Left ventricle myocardium inferior (tissue), 1 donor: ENCODE measurements around the gene NOTUM. TPM values are rescaled to one million over a fixed set of nuclear protein-coding genes. Genes with fewer than 3 reads are reported as not detected.
"Not testable (repeated sequence)": the region's sequence is repeated elsewhere in the genome, so short reads cannot be mapped to it uniquely, and the experiment has no call there.

Source experiments
- DNase-seq: peaks from one replicate; pipeline ENCODE4 v3.0.0-alpha.2; 2020
- H3K27ac ChIP-seq: fragments of 200-600 bp; replicated peaks from 2 replicates; pipeline ENCODE4 v1.8.0; 2021
- H3K27me3 ChIP-seq: fragments of 200-600 bp; 2 replicates; pipeline ENCODE4 v1.8.0; 2021; ENCODE audit warnings: low read depth
- H3K36me3 ChIP-seq: fragments of 200-600 bp; 2 replicates; pipeline ENCODE4 v1.8.0; 2021
- H3K4me1 ChIP-seq: fragments of 200-600 bp; 2 replicates; pipeline ENCODE4 v1.8.0; 2021
- H3K4me3 ChIP-seq: fragments of 200-600 bp; 2 replicates; pipeline ENCODE4 v1.8.0; 2021; ENCODE audit warnings: mild to moderate bottlenecking, moderate library complexity
- H3K9me3 ChIP-seq: fragments of 200-600 bp; replicated peaks from 2 replicates; pipeline ENCODE4 v1.8.0; 2021
- intact Hi-C: fragments of 100-400 bp; cut with micrococcal nuclease; formaldehyde crosslinking; loops from one replicate; pipeline ENCODE4 v1.11.0; 2022
- total RNA-seq: library from RNA; stranded (reverse); fragmentation: NEBNext Ultra II Directional; extraction: Animal tissue kit (Norgen Biotek cat#: 25700); gene quantifications from one replicate; pipeline ENCODE4 v1.2.1, GENCODE V29; 2021
- TF ChIP-seq, protein P1 (sequence below): fragments of 200-600 bp; IDR thresholded peaks from 2 replicates; pipeline ENCODE4 v1.8.0; 2021; ENCODE audit warnings: antibody characterized with exemption, mild to moderate bottlenecking, borderline replicate concordance
- donor health status: DM: no; HTN: yes; CAD: no; lungs with severe emphysema.

Gene NOTUM
- total RNA-seq, 1 donor from 2014 or later, result not detected

DNA sequence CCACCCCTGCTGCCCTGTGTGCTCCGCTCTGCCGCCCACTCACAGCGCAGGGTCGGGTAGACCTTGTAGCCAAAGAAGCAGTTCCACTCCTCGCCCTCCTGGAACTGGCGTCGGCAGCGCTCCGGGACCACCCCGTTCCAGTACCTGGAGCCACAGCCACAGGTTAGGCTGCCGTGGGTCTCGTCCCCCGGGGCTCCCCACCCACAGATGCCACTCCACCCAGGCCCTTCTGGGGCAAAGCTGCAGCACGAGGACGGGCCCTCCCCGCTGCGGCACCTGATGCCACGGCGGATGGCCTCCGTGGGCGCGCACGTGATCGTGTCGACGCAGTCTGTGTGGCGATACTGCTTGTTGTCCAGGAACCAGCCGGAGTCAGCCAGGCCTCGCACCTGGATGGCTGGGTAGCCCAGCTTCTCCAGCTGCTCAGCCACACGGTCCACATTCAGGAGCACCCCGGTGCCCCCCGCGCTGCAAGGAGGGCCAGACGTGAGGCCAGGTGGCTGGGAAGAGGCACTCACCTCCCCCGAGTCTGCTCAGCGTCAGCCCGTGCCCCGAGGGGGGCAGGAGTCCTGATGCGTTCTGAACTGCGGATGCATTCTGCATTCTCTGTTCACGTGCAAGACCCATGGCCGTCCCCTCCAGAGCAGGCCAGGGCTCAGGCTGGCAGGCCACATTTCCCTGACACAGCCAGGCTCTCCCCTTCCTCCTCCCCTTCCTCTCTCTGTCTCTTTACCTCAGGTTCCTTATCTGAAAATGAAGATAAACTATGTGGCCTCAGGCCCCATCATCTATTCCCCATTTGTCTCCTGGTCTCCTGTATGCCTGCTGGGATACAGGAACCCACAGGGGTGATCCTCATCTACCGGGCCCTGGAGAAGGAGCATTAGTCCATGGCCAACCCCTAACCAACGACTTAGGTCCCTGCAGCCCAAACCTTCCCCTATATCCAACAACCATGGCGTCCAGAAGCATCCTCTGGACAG lies 4.1 kb downstream of the NOTUM start:
- Histone ChIP-seq H3K27ac (no peak overlapping the region), H3K4me3 (no peak overlapping the region), H3K9me3 (no peaks in the 10 kb centered on the region), H3K36me3 (no peaks in the 10 kb centered on the region), H3K27me3 (peaks cover 86% of the 10 kb centered on the region), H3K4me1 (peaks cover 21% of the 10 kb centered on the region)
- no peak for DNase-seq
- intact Hi-C loops, result no loop called here
- TF ChIP-seq, protein P1, sequence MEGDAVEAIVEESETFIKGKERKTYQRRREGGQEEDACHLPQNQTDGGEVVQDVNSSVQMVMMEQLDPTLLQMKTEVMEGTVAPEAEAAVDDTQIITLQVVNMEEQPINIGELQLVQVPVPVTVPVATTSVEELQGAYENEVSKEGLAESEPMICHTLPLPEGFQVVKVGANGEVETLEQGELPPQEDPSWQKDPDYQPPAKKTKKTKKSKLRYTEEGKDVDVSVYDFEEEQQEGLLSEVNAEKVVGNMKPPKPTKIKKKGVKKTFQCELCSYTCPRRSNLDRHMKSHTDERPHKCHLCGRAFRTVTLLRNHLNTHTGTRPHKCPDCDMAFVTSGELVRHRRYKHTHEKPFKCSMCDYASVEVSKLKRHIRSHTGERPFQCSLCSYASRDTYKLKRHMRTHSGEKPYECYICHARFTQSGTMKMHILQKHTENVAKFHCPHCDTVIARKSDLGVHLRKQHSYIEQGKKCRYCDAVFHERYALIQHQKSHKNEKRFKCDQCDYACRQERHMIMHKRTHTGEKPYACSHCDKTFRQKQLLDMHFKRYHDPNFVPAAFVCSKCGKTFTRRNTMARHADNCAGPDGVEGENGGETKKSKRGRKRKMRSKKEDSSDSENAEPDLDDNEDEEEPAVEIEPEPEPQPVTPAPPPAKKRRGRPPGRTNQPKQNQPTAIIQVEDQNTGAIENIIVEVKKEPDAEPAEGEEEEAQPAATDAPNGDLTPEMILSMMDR, result no peak

GRCh38 chr17:81955756-81956544 lies 5.0 kb downstream of the NOTUM start:
- no peaks in the 10 kb centered on the region for H3K36me3 ChIP-seq
- TF ChIP-seq, protein P1, result no peak
- no peak overlapping the region for H3K27ac ChIP-seq
- DNase-seq, result no peak
- no peaks in the 10 kb centered on the region for H3K9me3 ChIP-seq
- H3K27me3 ChIP-seq, result peaks cover 76% of the 10 kb centered on the region
- intact Hi-C loops, result no loop called here
- H3K4me1 ChIP-seq, result peaks cover 16% of the 10 kb centered on the region
- no peak overlapping the region for H3K4me3 ChIP-seq

GRCh38 chr17:81955058-81955681 lies 5.8 kb downstream of the NOTUM start:
- H3K27ac ChIP-seq, result no peak overlapping the region
- H3K4me3 ChIP-seq, result no peak overlapping the region
- TF ChIP-seq, protein P1, result no peak
- intact Hi-C loops, result no loop called here
- no peaks in the 10 kb centered on the region for H3K36me3 ChIP-seq
- no peaks in the 10 kb centered on the region for H3K9me3 ChIP-seq
- peaks cover 10% of the 10 kb centered on the region for H3K4me1 ChIP-seq
- H3K27me3 ChIP-seq, result peaks cover 68% of the 10 kb centered on the region
- no peak for DNase-seq

DNA sequence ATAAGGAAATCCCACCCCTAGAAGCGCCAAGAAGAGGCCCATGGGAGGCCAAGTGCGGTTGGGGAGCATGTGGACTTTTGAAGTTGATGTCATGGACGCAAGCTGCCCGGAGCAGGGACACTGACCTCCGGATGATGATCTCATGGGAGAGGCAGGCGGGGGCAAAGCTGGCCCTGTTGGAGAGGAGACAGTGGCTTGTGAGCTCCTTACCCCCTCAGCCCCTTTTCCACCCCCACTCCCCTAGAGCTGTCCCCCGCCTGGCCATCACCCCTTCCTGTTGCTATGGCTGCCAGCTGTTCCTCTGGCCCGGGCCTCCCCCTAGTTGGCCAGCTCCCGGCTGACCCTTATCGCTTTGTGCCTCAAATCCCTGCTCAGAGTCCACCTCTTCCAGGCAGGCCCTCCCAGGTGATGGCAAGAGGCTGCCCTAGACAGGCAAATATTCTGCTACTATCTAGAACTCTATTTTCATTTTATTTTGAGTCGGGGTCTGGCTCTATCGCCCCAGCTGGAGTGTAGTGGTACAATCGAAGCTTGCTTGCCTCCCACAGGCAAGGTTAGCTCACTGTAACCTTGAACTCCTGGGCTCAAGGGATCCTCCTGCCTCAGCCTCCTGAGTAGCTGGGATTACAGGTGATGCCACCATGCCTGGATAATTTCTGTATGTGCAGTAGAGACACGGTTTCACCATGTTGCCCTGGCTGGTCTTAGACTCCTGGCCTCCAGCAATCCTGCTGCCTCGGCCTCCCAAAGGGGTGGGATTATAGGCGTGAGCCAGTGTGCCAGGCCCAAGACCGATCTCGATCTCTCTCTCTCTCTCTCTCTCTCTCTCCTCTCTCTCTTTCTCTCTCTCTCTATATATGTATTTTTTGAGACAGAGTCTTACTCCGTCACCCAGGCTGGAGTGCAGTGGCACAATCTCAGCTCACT lies 6.6 kb downstream of the NOTUM start:
- no peaks in the 10 kb centered on the region for H3K9me3 ChIP-seq
- intact Hi-C loops, result no loop called here
- no peak overlapping the region for H3K27ac ChIP-seq
- H3K27me3 ChIP-seq, result peaks cover 61% of the 10 kb centered on the region
- no peak for DNase-seq
- H3K4me3 ChIP-seq, result no peak overlapping the region
- TF ChIP-seq, protein P1, result no peak
- peaks cover 4% of the 10 kb centered on the region for H3K4me1 ChIP-seq
- no peaks in the 10 kb centered on the region for H3K36me3 ChIP-seq

DNA sequence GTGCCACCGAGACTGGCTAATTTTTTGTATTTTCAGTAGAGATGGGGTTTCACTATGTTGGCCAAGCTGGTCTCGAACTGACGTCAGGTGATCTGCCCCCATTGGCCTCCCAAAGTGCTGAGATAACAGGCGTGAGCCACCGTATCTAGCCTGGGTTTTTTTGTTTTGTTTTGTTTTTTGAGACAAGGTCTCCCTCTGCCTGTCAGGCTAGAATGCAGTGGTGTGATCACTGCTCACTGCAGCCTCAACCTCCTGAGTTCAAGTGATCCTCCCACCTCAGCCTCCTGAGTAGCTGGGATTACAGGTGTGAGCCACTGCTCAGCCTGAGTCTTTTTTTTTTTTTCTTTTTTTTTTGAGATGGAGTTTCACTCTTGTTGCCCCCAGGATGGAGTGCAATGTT lies 7.5 kb downstream of the NOTUM start:
- intact Hi-C loops, DNase-seq, H3K9me3 ChIP-seq, H3K27ac ChIP-seq, H3K36me3 ChIP-seq, H3K4me3 ChIP-seq, H3K4me1 ChIP-seq: not testable (repeated sequence)
- TF ChIP-seq, protein P1, result peak; percentile 19
- peaks cover 51% of the 10 kb centered on the region for H3K27me3 ChIP-seq
